Measurements from ENCODE around the gene SIRT7. TPM values are rescaled to one million over a fixed set of nuclear protein-coding genes. Genes with fewer than 3 reads are reported as not detected.

The SIRT7 gene
- total RNA-seq, 2 experiments from 2014 or later = 56.7 to 57.5 TPM

- Mint-ChIP-seq H3K4me1 (ENCODE audit: low read depth) (peaks cover 15% of the 10 kb centered on the region), H3K36me3 (ENCODE audit: low read depth) (no peaks in the 10 kb centered on the region), H3K9me3 (no peaks in the 10 kb centered on the region), H3K27ac (no peak overlapping the region), H3K27me3 (peaks cover 5% of the 10 kb centered on the region), H3K4me3 (peak overlapping the region; percentile 23)
- H3K4me3 ChIP-seq (ENCODE audit: low read length) = no peak overlapping the region
- ATAC-seq (ENCODE audit: poor library complexity) (no peak), DNase-seq (no peak)
- H3K4me1 ChIP-seq (ENCODE audit: insufficient read depth, low read length) = peaks cover 44% of the 10 kb centered on the region
- peaks cover 0 to 8% of the 10 kb centered on the region in 2 experiments for H3K9me3 ChIP-seq (ENCODE audit: control insufficient read depth in 1 of 2, insufficient read depth in 1 of 2, low read length in 2 of 2)
- H3K27me3 ChIP-seq (ENCODE audit: control insufficient read depth in 1 of 2, insufficient read depth in 2 of 2, low read length in 2 of 2) = peaks cover 13 to 20% of the 10 kb centered on the region in 2 experiments
- ChIA-PET POLR2A (no interaction called here), CTCF (interaction anchor here (0.7 kb wide), 1 partner anchor 143 kb away, joined by 4 read pairs; no protein-coding TSS in a partner anchor)
- no peak overlapping the region for H3K27ac ChIP-seq (ENCODE audit: low read depth in 1 of 2, low read length in 2 of 2)
- intact Hi-C loops (cut with DNase I, micrococcal nuclease) = loop anchor here in 1 of 2 experiments (10.0 kb wide), 1 partner anchor 161 kb away; no protein-coding TSS in a partner anchor
- no peak for TF ChIP-seq CTCF (IDR thresholded peaks at IDR 0.05)
- H3K36me3 ChIP-seq (ENCODE audit: insufficient read depth, low read length) = no peaks in the 10 kb centered on the region
Observed at GRCh38 chr17:81964081-81964849, 46.3 kb upstream of the SIRT7 start.

DNA sequence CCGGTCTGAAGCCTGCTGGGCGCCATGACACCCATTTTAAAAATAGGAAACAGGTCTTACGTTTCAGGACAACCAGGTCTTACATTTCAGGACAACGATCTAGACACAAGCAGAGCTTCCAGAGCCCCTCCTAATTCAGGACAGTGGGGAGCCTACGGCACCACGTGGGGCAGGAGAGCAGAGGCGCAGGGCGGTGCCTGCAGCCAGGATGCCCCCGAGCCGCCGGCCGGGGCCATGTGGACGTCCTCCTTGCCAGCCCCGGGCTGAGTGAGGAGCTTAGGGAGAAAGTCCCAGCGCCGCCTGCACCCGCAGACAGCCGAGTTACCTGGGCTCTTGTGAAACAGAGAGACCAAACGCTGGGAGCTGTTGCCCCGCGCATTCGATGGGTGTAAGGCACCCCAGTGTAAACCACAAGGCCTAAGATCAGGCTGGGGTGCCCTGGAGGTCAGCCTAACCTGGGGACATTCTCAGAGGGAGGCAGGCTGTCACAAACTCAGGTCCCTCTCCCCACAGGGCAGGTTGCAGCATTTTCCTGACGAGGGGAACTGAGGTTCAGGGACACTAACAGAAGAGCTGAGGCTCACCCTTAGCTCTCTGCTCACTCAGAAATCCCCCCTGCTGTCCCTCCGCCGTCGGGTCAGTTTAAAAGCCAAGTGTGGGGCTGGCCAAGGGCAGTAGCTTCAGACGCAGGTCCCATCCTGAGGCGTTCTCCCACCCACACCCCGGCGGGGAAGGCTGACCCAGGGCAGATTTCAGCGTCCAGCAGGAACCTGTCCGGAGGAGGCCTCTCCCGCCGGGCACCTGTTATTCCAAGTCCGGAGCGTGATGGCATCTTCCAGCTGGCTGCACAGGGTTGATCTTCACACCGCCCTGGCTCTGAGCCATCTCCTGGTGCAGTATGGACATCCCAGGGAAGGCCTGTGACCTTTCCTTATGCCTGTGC is 44.8 kb upstream of the SIRT7 start:
- Mint-ChIP-seq H3K27me3 (peaks cover 14% of the 10 kb centered on the region), H3K27ac (no peak overlapping the region), H3K4me1 (ENCODE audit: low read depth) (peaks cover under 1% of the 10 kb centered on the region), H3K4me3 (peak overlapping the region; percentile 69), H3K9me3 (no peaks in the 10 kb centered on the region), H3K36me3 (ENCODE audit: low read depth) (no peaks in the 10 kb centered on the region)
- Histone ChIP-seq H3K9me3 (ENCODE audit: control insufficient read depth in 1 of 2, insufficient read depth in 1 of 2, low read length in 2 of 2) (peaks cover 0 to 8% of the 10 kb centered on the region in 2 experiments), H3K36me3 (ENCODE audit: insufficient read depth, low read length) (no peaks in the 10 kb centered on the region), H3K27ac (ENCODE audit: low read depth in 1 of 2, low read length in 2 of 2) (no peak overlapping the region), H3K27me3 (ENCODE audit: control insufficient read depth in 1 of 2, insufficient read depth in 2 of 2, low read length in 2 of 2) (peaks cover 26 to 31% of the 10 kb centered on the region in 2 experiments), H3K4me3 (ENCODE audit: low read length) (no peak overlapping the region), H3K4me1 (ENCODE audit: insufficient read depth, low read length) (peaks cover 35% of the 10 kb centered on the region)
- ATAC-seq (ENCODE audit: poor library complexity) (no peak), DNase-seq (no peak)
- no peak for TF ChIP-seq CTCF (IDR thresholded peaks at IDR 0.05)
- ChIA-PET CTCF (no interaction called here), POLR2A (interaction anchor here (0.7 kb wide), 1 partner anchor 68 kb away, joined by 4 read pairs; no protein-coding TSS in a partner anchor)
- intact Hi-C loops (cut with DNase I, micrococcal nuclease) = loop anchor here in 1 of 2 experiments (10.0 kb wide), 1 partner anchor 162 kb away; no protein-coding TSS in a partner anchor

All from CD4-positive, alpha-beta T cell (primary cell).